ENCODE data around the gene SNX24.

DNA sequence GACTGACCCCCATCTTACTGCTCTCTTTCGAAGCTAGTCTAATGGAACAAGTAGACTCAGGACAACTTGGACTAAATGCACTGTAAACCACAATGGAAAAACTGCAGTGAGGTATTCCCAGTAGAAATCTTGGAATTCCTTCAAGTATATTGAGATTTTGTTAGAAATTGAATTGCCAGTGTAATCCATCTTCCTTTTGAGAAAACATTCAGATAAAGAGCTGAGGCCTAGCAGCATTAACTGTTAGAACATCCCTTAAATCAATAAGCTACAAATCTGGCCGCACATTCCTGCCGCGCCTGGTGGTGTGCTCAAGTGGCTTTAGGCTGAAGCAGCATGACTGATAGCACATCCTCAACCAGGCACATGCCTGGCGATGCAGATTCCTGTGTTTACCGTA is 161.8 kb downstream of the SNX24 start:
- TF ChIP-seq, protein P1, sequence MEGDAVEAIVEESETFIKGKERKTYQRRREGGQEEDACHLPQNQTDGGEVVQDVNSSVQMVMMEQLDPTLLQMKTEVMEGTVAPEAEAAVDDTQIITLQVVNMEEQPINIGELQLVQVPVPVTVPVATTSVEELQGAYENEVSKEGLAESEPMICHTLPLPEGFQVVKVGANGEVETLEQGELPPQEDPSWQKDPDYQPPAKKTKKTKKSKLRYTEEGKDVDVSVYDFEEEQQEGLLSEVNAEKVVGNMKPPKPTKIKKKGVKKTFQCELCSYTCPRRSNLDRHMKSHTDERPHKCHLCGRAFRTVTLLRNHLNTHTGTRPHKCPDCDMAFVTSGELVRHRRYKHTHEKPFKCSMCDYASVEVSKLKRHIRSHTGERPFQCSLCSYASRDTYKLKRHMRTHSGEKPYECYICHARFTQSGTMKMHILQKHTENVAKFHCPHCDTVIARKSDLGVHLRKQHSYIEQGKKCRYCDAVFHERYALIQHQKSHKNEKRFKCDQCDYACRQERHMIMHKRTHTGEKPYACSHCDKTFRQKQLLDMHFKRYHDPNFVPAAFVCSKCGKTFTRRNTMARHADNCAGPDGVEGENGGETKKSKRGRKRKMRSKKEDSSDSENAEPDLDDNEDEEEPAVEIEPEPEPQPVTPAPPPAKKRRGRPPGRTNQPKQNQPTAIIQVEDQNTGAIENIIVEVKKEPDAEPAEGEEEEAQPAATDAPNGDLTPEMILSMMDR (IDR thresholded peaks at IDR 0.05; ENCODE audit: insufficient read depth, low read length, poor library complexity, severe bottlenecking) = no peak
- no peak for TF ChIP-seq EZH2phosphoT487 (conservative IDR thresholded peaks at IDR 0.05; ENCODE audit: low read length)

All from SU-DHL-6 (cell line).